ENCODE results near the gene C9orf50.

The C9orf50 gene

DNA sequence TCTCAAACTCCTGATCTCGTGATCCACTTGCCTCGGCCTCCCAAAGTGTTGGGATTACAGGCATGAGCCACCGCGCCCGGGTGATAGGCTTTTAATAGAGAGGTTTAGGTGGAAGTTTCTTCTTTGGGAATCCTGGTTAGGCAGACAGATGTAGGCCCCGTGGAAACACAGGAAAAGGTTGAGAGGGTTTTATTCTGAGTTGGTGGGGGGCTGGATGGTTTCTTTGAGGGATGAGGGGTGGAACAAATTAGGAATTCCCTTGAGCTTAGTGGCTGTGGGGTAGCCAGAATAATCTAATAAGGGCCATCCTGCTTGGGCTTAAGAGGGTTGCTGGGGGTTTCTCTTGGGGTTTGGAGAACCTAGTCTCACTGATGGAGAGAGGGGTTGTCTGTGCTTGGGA is 30.4 kb downstream of the C9orf50 start:
- DNase-seq (ENCODE audit: low read depth), result no peak

DNA sequence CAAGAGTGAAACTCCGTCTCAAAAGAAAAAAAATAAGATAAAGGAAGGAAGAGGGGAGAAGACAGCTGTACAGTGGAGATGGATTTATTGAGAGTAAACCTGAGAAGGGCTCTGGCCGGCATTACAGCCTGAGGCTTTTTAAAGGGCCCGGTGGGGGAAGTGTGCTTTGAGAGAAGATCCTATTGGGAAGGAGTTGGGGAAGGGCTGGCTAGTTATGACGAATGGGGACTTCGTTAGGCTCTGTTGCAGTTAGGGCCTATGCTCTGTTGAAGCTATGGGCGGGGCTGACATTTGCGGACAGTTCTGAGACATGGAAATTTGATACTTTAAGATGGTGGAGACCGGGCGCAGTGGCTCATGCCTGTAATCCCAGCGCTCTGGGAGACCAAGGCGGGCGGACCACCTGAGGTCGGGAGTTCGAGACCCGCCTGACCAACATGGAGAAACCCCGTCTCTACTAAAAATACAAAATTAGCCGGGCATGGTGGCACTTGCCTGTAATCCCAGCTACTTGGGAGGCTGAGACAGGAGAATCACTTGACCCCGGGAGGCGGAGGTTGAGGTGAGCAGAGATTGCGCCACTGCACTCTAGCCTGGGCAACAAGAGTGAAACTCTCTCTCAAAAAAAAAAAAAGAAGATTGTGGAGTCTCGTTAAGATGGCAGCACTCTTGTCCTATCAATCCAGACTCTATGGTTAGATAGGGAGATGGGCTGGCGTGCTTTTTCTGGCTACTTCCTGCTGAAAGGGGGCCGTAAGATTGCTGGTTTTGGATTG is 33.2 kb downstream of the C9orf50 start:
- DNase-seq (ENCODE audit: low read depth), result no peak

DNA sequence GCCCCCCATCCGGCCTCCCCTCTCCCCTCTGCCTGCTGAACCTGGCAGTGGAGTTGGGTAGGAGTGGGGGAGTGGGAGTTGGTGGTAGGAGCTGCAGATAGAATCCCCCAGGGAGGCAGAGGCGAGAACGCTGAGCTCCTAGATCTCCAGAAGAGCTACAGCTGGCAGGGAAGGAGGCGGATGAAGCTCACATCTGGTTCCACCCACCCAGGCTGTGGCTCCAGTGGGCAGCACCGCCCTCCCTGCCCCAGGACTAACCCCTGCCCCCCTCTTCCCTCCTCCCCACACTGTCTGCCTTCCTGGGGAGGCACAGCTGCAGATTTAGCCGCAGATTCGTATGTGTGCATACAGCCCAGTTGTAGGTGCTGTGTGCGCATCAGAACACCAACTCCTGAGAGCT is 34.2 kb downstream of the C9orf50 start:
- no peak for DNase-seq (ENCODE audit: low read depth)

DNA sequence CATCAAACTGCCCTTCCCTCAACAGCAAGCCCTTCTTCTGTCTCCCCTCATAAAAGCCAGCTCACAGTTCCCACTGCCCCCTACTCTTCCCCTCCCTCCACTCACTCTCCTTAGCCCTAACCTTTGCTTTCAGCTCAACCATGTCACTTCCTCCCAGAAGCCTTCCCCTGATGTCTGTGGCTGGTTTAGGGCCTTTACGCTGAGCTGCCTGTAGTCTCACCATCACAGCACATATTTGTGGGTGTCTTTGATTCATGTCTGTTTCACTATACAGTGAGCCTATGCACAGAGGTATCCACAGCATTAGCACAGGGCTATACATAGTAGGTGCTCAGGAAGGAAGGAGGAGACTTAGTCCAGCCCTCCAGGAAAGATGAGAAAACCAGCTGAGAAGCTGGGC is 34.7 kb downstream of the C9orf50 start:
- DNase-seq (ENCODE audit: low read depth), result no peak

DNA sequence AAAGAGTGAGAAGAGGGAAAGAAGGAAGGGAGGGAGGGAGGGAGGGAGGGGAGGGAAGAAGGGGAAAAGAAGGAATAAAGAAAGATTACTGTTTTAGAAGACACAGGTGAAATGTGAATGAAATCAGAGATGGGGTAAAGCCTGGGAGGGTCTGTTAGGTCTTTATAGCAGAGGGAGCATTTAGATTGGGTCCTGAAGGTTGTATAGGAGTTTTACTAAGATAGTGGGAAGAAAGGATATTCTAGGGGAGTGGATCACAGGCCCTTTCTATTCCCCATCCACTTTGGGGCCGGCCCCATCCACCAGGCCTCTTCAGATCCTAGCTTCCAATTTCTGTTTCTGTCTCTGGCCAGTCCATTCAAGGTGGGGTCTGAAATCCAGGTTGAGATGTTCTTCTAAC is 35.5 kb downstream of the C9orf50 start:
- DNase-seq (ENCODE audit: low read depth), result no peak

GRCh38 chr9:129584136-129584535 is 36.8 kb downstream of the C9orf50 start:
- DNase-seq (ENCODE audit: low read depth), result peak; percentile 60

- DNase-seq (ENCODE audit: low read depth), result no peak
Observed at GRCh38 chr9:129583308-129584038, 37.4 kb downstream of the C9orf50 start.

DNA sequence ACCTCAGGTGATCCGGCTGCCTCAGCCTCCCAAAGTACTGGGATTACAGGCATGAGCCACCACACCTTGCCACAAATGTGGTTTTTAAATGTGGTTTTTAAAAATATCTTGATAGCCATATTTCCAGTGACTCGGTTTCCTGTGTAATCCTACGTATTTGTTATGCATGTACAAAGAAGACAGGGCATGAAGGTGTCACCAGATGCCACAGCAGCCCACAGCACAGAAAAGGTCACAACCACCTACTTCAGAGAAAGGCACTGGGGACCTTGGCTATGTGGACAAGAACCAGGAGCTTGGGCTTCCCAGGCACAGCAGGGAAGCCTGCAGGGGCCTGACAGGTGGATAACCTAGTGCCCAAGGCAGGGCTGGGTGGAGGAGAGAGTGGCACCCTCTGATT is 38.0 kb downstream of the C9orf50 start:
- DNase-seq (ENCODE audit: low read depth), result no peak

DNA sequence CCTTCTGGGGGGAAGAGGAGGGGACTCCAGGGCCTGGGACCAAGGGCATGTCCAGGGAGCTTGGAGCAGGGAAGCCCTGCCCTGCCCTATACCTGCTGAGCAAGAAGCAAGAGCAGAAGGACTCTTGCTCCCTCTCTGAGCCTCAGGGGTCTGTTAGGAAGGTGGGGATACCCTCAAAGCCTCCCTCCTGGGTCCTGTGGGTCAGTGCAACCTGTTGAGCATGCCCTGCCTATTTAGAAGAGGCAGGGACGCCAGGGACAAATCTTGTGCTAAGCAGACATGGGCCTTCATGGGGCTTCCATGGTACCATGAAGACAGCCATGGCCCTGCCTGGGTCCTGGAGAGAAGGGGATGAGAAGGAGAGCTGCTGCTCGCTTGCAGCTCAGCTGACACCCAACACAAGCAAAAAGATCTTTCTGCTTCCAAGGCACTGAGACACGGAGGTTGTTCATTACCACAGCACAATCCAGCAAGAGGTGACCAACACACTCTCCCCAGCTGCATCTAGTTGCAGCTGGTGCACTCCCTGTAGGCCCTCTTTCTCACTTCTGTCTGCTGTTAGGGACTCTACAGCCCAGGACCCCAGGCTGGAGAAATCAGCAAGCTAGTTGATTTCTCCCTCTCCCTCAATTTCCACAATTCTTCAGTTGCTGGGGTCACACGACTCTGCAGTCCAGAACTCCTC is 39.3 kb downstream of the C9orf50 start:
- no peak for DNase-seq (ENCODE audit: low read depth)

DNA sequence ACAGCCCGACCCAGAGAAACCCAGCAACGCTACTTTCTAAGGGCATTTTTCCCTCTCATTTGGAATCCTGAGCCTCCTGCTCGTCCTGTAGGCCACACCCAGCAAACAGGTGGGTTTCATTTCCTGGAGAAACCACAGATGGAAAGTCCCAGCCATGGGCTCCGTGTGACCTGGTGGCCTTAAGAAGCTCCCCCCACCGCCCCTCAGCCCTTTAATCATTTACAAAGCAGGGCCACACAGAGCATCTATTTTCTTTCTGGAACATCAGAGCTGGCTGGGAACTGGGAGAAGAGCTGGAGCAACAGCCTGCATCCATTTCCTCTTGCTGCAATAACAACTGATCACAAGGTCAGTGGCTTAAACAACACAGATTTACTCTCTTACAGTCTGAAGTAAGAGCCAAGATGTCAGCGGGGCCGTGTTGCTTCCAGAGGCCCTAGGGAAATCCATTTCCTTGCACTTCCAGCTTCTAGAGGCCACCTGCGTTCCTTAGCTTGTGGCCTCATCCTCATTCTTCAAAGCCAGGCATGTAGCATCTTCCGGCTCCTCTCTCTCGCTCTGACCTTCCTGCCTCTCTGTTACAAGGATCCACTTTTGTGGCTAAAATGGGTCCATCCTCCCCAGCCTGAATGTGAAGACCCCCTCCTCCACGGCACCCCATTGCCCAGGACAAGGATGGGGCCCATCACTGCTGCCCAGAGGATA is 40.5 kb downstream of the C9orf50 start:
- no peak for DNase-seq (ENCODE audit: low read depth)

- no peak for DNase-seq (ENCODE audit: low read depth)
Observed at GRCh38 chr9:129579294-129579693, 41.6 kb downstream of the C9orf50 start.

DNA sequence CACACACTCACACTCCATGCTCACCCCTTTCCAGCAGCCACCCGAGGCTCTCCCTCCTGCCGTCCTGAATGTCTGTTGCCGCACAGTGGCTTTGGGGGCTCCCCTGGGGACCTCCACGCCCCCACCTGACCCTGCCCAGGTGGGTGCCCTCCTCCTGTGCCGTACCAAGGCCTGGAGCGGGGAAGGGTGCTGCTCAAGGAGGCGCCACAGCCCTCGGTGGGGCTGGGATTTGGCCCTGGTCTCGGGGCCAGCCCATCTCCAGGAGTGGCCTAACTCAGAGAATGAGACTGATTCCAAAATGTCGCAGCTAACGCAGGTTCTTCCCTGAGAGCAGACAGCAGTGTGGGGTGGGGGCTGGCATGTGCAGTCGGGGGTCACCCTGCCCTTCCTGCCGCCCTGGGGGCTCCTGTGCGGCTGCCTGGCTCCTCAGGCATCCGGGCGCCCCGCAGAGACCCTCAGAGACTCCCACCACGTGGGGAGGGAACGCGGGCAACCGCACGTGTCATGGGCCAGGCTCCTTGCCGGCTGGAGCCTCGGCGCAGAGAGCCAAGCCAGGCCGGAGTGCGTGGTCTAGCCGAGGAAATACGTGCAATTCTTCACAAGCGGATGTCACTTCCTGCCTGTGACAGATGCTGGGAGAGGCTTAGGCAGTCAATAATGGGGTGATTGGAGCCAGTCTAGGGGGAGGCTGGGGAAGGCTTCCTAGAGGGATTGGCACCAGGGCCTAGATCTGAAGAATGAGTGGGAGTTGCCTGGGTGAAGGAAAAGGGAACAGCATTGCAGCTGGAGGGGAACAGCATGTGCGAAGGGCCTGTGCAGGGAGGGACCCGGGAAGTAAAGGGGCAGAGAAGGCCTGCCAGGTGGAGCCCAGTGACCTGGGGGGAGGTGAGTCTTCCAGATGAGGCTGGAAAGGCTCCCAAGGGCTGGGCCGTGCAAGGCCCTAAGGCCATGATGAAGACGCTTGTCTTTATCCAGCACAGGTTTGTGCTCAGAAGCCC is 44.1 kb downstream of the C9orf50 start:
- DNase-seq (ENCODE audit: low read depth), result no peak

DNA sequence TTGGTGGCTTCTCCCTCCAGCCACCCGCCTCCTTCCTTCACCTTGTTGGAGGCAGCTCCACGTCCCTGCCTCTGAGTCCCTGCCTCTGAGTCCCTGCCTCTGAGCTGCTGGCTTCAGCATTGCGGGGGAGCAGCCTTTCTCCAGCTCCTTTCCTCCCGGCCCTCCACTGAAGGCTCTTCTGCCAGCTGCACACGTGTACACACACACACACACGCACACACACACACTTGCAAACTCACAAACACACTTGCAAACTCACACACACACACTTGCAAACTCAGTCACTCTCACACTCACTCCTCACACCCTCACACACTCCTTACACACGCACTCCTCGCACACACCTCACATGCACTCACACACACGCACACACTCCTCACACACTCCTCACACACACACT is 45.1 kb downstream of the C9orf50 start:
- no peak for DNase-seq (ENCODE audit: low read depth)

- DNase-seq (ENCODE audit: low read depth), result no peak
Observed at GRCh38 chr9:129574911-129575585, 45.9 kb downstream of the C9orf50 start.

DNA sequence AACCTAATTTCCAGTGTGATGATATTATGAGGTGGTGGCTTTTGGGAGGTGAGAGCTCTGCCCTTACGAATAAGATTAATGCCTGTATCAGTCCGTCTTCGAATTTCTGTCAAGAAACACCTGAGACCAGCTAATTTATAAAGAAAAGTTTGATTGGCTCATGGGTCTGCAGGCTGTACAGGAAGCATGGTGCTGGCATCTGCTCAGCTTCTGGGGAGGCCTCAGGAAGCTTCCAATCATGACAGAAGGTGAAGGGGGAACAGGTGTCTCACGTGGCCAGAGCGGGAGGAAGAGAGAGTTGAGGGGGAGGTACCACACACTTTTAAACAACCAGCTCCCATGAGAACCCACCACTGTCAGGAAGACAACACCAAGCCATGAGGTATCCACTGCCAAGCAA is 46.9 kb downstream of the C9orf50 start:
- DNase-seq (ENCODE audit: low read depth), result no peak

DNA sequence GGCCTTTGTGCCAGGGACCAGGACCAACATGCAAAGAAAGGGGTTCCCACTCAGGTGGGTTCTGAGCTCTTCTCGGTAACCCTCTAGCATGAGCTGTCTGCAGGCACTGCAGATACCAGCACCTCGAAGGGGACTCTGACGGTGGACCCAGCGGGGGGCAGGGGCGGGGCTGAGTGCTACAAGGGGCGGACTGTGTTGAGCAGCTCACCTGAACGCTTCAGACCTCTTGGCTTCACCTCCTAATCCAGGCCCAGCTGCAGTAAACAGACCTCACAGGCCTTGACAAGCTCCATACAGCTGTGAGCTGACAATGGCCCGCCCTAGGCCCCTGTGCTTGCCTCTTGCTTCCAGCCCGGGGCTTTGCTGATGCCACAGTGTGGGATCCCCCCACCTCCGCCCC is 48.4 kb downstream of the C9orf50 start:
- DNase-seq (ENCODE audit: low read depth), result no peak

DNA sequence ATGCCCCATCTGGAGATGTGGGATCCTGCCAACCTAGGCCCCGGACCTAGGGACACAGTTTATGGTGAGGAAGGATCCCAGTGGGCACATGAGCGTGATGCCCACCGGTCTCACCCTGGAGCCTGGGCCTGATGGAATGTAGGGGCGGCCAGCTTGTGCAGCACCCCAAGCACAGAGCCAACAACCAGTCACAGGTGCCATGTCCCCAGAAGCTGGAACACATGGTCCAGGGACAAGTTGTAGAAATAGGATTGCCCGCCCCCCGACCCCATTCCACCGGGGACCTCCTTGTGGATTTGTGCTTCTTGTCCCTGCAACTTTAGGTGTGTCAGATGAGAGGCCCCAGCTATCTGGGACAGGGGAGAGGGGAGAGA is 48.9 kb downstream of the C9orf50 start:
- DNase-seq (ENCODE audit: low read depth), result no peak

DNA sequence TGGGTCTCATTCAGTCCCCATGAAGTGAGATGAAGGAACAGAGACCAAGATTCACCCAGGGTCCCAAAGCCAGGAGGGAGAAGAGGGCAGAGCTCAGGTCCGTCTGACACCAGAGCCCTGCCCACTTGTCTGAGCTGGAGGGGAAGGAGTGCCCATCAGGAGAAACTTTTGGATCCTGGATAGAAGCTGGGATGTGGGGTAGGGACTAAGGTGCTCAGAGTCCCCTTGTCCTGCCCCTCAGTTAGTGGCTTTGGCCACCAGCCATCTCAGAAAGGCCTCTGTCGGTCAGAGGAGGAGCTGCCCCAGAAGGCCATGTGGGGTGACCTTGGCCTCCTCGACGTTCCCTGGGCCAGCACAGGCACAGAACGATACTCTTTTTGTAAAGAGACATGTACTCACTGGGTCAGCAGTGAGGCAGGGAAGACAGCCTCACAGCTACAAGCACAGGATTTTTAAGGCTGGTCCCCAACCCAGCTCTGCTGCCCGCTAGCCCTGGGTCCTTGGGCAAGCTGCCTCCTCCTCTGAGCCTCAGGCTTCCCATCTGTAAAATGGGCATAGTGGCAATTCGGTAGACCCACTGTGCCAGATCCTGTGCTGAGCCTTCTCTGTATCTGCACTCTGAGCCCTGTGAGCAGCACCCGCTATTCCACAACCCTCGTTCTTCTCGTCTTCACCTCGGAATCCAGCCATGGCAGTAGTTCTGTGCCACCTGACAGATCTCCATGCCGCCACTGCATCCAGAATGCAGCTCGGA is 49.4 kb downstream of the C9orf50 start:
- DNase-seq (ENCODE audit: low read depth), result no peak

GRCh38 chr9:129570450-129571297 is 50.2 kb downstream of the C9orf50 start:
- DNase-seq (ENCODE audit: low read depth), result peak; percentile 25

Data from CMK (cell line).